LNCaP clone FGC (cell line): ENCODE results near the gene SSC5D.

Source experiments
- DNase-seq: peaks from one replicate; pipeline ENCODE4 v3.0.0-alpha.2; 2011; ENCODE audit warnings: low read depth
- H3K4me3 ChIP-seq: 2 replicates; pipeline ENCODE4 v1.5.1; 2011; ENCODE audit warnings: mild to moderate bottlenecking, low read depth, low read length, control low read depth
- CTCF ChIP-seq: IDR thresholded peaks from 2 replicates; pipeline ENCODE4 v1.5.1; 2012; ENCODE audit warnings: mild to moderate bottlenecking; ENCODE audit not compliant: control insufficient read depth, insufficient read depth; ENCODE audit errors: extremely low read depth

Gene SSC5D

DNA sequence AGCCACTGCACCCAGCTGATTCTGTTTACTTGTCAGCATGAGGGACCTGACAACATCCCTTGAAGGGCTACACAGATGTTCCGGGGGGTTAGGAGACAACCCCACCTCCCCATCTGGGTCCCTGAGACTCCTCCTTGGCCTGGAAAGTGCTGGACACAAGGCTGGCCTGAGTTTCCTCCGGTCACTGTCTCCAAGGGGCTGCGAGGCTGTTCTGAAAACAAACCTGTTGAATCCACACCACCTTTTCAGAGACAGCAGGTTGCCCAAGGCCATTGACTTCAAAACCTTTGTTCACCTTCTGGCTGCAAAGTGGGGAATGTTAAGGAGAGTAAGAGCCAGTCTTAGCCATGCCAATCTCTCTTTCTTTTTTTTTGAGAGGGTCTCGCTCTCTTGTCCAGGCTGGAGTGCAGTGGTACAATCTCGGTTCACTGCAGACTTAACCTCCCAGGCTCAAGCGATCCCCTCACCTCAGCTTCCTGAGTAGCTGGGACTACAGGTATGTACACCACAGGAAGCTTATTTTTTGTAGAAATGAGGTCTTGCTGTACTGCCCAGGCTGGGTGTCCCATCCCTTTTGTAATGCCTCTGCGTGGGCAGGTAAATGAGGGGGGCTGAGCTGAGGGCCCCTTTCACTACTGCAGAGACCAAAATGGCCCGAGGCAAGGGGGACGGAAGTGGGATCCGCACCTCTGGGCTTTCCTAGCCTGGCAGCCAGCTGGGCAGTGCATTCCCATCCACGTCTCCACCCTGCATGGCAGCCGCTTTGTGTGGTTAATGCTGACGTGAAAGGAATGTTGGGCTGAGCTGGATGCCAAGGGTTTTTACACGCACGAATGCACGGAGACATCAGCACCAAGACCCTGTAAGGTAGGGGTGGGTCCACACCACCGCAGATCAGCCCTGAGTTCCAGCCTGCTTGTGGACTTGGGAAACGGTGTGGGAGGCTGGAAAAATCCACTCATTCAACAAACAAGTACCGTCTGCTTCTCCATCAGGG lies 13.7 kb upstream of the SSC5D start:
- DNase-seq: no peak
- H3K4me3 ChIP-seq: no peak overlapping the region

GRCh38 chr19:55476100-55476775 lies 12.0 kb upstream of the SSC5D start, which contains the start of gene ZNF628:
Gene ZNF628, plus strand, starts transcription at chr19:55476617. Its CDS starts 3,294 bp downstream, at chr19:55479911.
- no peak for TF ChIP-seq CTCF
- DNase-seq: peak; percentile 96

More for the DNA sequence above, 13.7 kb upstream of the SSC5D start:
- TF ChIP-seq CTCF: no peak

GRCh38 chr19:55477905-55478304 lies 10.3 kb upstream of the SSC5D start:
- TF ChIP-seq CTCF: no peak
- peak overlapping the region; percentile 86 for H3K4me3 ChIP-seq
- no peak for DNase-seq

More at GRCh38 chr19:55476100-55476775, 12.0 kb upstream of the SSC5D start, which contains the start of gene ZNF628:
- H3K4me3 ChIP-seq: peak within 1 kb of the TSS; percentile 86

DNA sequence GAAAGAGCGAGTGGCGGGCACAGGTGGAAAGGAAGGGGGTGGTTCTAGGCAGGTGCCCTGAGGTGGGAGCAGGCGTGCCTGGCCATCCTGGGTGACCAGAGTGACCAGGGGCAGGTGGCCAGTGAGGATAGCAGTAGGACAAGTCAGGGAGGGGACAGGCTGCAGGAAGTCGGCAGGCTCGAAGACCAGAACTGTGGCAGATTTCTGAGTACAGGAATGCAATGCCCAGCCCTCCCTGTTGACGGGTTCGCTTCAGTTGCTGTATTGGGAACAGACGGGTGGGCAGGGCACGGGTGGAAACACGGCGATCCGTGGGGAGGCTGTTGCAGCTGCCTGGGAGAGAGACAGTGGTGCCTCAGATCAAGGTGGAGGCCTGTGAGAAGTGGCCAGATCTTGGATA lies 9.9 kb upstream of the SSC5D start:
- TF ChIP-seq CTCF: no peak

DNA sequence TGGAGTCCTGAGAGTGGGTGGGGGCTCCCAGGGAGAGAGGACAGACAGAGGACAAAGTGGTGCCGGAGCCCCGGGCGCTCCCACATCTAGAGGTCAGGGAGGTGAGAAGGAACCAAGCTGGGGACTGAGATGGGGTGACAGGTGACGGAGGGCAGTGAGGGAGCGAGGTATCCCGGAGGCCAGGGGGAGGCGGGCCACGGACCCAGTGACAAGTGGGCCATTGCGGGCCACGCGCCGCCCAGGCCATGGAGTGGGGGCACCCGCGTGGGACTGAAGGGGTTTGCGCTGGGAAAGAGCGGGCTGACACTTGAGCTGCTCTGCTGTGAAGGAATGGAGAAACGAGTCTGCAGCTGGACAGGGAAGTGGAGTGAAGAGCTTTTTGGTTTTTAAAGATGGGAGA lies 9.2 kb upstream of the SSC5D start:
- no peak overlapping the region for H3K4me3 ChIP-seq
- DNase-seq: no peak
- no peak for TF ChIP-seq CTCF

More for the DNA sequence above, 9.9 kb upstream of the SSC5D start:
- H3K4me3 ChIP-seq: no peak overlapping the region
- DNase-seq: no peak

- H3K4me3 ChIP-seq: no peak overlapping the region
- TF ChIP-seq CTCF: no peak
- DNase-seq: no peak
Observed at GRCh38 chr19:55479451-55480230, 8.6 kb upstream of the SSC5D start.
